K562 (cell line): ENCODE measurements around the gene KLHL18. TPM values are rescaled to one million over a fixed set of nuclear protein-coding genes. Genes with fewer than 3 reads are reported as not detected.

ENCODE experiments used
- HMGN3 ChIP-seq: IDR thresholded peaks from 2 replicates; pipeline ENCODE4 v1.6.1; 2011; ENCODE audit warnings: borderline replicate concordance, low read depth, mild to moderate bottlenecking, mixed read lengths, low read length; ENCODE audit not compliant: insufficient read length; ENCODE audit errors: extremely low read depth
- SMARCA5 ChIP-seq: fragments of 450-650 bp; IDR thresholded peaks from 2 replicates; pipeline ENCODE4 v1.6.1; 2016
- SMARCE1 ChIP-seq: fragments of 450-650 bp; IDR thresholded peaks from 2 replicates; pipeline ENCODE4 v1.7.1; 2016; ENCODE audit warnings: mild to moderate bottlenecking
- SPI1 ChIP-seq: IDR thresholded peaks from 2 replicates; pipeline ENCODE4 v1.6.1; 2011; ENCODE audit warnings: low read depth, low read length, control low read depth, borderline replicate concordance
- YY1 ChIP-seq, 3 experiments: IDR thresholded peaks; 2 replicates each; pipeline ENCODE4 v1.6.1; 2011; ENCODE audit warnings: low read length in 2 of 3, mild to moderate bottlenecking in 2 of 3, moderate library complexity in 2 of 3, borderline replicate concordance in 1 of 3, control low read depth in 1 of 3, low read depth in 1 of 3; ENCODE audit not compliant: insufficient read depth in 3 of 3, insufficient replicate concordance in 2 of 3, control insufficient read depth in 1 of 3, insufficient read length in 1 of 3; ENCODE audit errors: extremely low read depth in 1 of 3
- ZNF121 ChIP-seq: sonication (generic); formaldehyde crosslinking; conservative IDR thresholded peaks from 2 replicates; pipeline ENCODE4 v1.8.0; 2022; ENCODE audit warnings: missing genetic modification reagents
- ZNF778 ChIP-seq: fragments of 450-650 bp; formaldehyde crosslinking; IDR thresholded peaks from 2 replicates; pipeline ENCODE4 v1.4.0; 2020; ENCODE audit warnings: mild to moderate bottlenecking, moderate library complexity
- polyA plus RNA-seq, 8 experiments: library from polyadenylated mRNA; depleted of rRNA in 4 of 8; stranded (reverse) in 5 of 8; unstranded in 3 of 8; fragments of >200 nt; fragmentation: Nextera tagmentation in 2 of 8; fragmentation: Illumina TruSeq in 1 of 8; extraction: Ambion mirVana in 2 of 8; extraction: Trizol in 1 of 8; gene quantifications; 2 replicates each; pipeline versions ENCODE4 v1.2.1 to v1.2.3, GENCODE V29; 2011 to 2014; ENCODE audit warnings: inconsistent platforms in 1 of 8, missing spikeins in 1 of 8
- total RNA-seq, 7 experiments: library from RNA; depleted of rRNA in 6 of 7; stranded (reverse); fragments of >200 nt in 6 of 7; fragmentation: Illumina TruSeq in 2 of 7; extraction: Trizol in 2 of 7; gene quantifications; 2 replicates each; pipeline versions ENCODE4 v1.2.1 to v1.2.3, GENCODE V29; 2011 to 2021; ENCODE audit warnings: low replicate concordance in 1 of 7
- TF ChIP-seq, protein P1 (sequence below): fragments of 200-600 bp; sonication (generic); IDR thresholded peaks from one replicate; pipeline ENCODE4 v1.6.1; 2012; ENCODE audit warnings: mild to moderate bottlenecking, low read depth, low read length, inconsistent platforms
- TF ChIP-seq, protein P2 (sequence below): sonication (generic); formaldehyde crosslinking; IDR thresholded peaks from 2 replicates; pipeline ENCODE4 v1.8.0; 2022; ENCODE audit warnings: mild to moderate bottlenecking, missing genetic modification reagents
- TF ChIP-seq, protein P3 (sequence below): IDR thresholded peaks from 3 replicates; pipeline ENCODE4 v1.6.1; 2011; ENCODE audit warnings: borderline replicate concordance, mild to moderate bottlenecking; ENCODE audit not compliant: insufficient read length, insufficient read depth
- TF ChIP-seq, protein P4 (sequence below): fragments of 250-450 bp; sonication (Bioruptor Pico); IDR thresholded peaks from 2 replicates; pipeline ENCODE4 v1.8.0; 2022; ENCODE audit warnings: moderate library complexity, mild to moderate bottlenecking, inconsistent platforms

Gene KLHL18
- total and polyA plus RNA-seq, 9 of the 15 experiments (the other 6 are each of a cell fraction or from before 2014, with no cell fraction given), result 26.7 to 97.5 (median 48.7) TPM

DNA sequence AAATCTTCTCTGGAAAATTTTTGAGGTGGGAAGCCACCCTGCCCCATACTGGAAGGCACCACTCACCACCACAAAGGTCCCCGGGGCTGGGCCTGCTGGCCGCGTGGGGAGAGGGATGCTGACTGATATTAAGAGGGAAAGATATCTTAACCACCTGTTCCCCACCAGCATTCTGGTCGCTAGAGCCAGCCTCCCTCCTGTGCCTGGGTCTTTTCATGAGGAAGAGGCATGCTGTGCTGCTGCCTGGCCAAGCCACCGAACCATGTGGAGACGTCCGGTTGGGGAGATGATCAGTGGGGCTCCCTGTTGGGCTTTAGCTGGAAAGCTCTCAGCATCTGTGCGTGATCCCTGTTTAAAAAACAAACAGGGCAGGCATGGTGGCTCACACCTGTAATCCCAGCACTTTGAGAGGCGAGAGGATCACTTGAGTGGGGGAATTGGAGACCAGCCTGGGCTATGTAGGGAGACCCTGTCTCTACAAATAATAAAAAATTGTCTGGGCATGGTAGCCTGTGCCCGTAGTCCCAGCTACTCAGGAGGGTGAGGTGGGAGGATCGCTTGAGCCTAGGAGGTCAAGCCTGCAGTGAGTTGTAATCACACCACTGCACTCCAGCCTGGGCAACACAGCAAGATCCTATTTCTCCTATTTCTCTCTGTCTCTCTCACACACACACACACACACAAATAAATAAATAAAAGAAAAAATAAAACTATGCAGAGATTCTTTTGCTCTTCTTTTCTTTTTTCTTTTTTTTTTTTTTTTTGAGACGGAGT, 1.0 kb downstream of the KLHL18 start (continued):
- TF ChIP-seq YY1 (IDR thresholded peaks at IDR 0.05; ENCODE audit: borderline replicate concordance in 1 of 3, control insufficient read depth in 1 of 3, extremely low read depth in 1 of 3, insufficient read depth in 3 of 3, insufficient read length in 1 of 3, insufficient replicate concordance in 2 of 3, low read depth in 1 of 3, low read length in 2 of 3), result peak in 1 of 3 experiments; percentile 2
- TF ChIP-seq, protein P1, sequence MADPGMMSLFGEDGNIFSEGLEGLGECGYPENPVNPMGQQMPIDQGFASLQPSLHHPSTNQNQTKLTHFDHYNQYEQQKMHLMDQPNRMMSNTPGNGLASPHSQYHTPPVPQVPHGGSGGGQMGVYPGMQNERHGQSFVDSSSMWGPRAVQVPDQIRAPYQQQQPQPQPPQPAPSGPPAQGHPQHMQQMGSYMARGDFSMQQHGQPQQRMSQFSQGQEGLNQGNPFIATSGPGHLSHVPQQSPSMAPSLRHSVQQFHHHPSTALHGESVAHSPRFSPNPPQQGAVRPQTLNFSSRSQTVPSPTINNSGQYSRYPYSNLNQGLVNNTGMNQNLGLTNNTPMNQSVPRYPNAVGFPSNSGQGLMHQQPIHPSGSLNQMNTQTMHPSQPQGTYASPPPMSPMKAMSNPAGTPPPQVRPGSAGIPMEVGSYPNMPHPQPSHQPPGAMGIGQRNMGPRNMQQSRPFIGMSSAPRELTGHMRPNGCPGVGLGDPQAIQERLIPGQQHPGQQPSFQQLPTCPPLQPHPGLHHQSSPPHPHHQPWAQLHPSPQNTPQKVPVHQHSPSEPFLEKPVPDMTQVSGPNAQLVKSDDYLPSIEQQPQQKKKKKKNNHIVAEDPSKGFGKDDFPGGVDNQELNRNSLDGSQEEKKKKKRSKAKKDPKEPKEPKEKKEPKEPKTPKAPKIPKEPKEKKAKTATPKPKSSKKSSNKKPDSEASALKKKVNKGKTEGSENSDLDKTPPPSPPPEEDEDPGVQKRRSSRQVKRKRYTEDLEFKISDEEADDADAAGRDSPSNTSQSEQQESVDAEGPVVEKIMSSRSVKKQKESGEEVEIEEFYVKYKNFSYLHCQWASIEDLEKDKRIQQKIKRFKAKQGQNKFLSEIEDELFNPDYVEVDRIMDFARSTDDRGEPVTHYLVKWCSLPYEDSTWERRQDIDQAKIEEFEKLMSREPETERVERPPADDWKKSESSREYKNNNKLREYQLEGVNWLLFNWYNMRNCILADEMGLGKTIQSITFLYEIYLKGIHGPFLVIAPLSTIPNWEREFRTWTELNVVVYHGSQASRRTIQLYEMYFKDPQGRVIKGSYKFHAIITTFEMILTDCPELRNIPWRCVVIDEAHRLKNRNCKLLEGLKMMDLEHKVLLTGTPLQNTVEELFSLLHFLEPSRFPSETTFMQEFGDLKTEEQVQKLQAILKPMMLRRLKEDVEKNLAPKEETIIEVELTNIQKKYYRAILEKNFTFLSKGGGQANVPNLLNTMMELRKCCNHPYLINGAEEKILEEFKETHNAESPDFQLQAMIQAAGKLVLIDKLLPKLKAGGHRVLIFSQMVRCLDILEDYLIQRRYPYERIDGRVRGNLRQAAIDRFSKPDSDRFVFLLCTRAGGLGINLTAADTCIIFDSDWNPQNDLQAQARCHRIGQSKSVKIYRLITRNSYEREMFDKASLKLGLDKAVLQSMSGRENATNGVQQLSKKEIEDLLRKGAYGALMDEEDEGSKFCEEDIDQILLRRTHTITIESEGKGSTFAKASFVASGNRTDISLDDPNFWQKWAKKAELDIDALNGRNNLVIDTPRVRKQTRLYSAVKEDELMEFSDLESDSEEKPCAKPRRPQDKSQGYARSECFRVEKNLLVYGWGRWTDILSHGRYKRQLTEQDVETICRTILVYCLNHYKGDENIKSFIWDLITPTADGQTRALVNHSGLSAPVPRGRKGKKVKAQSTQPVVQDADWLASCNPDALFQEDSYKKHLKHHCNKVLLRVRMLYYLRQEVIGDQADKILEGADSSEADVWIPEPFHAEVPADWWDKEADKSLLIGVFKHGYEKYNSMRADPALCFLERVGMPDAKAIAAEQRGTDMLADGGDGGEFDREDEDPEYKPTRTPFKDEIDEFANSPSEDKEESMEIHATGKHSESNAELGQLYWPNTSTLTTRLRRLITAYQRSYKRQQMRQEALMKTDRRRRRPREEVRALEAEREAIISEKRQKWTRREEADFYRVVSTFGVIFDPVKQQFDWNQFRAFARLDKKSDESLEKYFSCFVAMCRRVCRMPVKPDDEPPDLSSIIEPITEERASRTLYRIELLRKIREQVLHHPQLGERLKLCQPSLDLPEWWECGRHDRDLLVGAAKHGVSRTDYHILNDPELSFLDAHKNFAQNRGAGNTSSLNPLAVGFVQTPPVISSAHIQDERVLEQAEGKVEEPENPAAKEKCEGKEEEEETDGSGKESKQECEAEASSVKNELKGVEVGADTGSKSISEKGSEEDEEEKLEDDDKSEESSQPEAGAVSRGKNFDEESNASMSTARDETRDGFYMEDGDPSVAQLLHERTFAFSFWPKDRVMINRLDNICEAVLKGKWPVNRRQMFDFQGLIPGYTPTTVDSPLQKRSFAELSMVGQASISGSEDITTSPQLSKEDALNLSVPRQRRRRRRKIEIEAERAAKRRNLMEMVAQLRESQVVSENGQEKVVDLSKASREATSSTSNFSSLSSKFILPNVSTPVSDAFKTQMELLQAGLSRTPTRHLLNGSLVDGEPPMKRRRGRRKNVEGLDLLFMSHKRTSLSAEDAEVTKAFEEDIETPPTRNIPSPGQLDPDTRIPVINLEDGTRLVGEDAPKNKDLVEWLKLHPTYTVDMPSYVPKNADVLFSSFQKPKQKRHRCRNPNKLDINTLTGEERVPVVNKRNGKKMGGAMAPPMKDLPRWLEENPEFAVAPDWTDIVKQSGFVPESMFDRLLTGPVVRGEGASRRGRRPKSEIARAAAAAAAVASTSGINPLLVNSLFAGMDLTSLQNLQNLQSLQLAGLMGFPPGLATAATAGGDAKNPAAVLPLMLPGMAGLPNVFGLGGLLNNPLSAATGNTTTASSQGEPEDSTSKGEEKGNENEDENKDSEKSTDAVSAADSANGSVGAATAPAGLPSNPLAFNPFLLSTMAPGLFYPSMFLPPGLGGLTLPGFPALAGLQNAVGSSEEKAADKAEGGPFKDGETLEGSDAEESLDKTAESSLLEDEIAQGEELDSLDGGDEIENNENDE, result no peak
- TF ChIP-seq, protein P2, sequence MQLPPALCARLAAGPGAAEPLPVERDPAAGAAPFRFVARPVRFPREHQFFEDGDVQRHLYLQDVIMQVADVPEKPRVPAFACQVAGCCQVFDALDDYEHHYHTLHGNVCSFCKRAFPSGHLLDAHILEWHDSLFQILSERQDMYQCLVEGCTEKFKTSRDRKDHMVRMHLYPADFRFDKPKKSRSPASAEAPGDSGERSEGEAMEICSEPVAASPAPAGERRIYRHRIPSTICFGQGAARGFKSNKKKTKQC (CRISPR knock-in tag), result 0 out of 2 replicates have a peak, but pooled peaks have one; percentile 14
- TF ChIP-seq, protein P3, sequence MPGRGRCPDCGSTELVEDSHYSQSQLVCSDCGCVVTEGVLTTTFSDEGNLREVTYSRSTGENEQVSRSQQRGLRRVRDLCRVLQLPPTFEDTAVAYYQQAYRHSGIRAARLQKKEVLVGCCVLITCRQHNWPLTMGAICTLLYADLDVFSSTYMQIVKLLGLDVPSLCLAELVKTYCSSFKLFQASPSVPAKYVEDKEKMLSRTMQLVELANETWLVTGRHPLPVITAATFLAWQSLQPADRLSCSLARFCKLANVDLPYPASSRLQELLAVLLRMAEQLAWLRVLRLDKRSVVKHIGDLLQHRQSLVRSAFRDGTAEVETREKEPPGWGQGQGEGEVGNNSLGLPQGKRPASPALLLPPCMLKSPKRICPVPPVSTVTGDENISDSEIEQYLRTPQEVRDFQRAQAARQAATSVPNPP, result no peak
- TF ChIP-seq HMGN3, result no peak
- TF ChIP-seq, protein P4, sequence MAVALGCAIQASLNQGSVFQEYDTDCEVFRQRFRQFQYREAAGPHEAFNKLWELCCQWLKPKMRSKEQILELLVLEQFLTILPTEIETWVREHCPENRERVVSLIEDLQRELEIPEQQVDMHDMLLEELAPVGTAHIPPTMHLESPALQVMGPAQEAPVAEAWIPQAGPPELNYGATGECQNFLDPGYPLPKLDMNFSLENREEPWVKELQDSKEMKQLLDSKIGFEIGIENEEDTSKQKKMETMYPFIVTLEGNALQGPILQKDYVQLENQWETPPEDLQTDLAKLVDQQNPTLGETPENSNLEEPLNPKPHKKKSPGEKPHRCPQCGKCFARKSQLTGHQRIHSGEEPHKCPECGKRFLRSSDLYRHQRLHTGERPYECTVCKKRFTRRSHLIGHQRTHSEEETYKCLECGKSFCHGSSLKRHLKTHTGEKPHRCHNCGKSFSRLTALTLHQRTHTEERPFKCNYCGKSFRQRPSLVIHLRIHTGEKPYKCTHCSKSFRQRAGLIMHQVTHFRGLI, result no peak
- 0 out of 2 replicates have a peak, but pooled peaks have one; percentile 6 for TF ChIP-seq SPI1
- TF ChIP-seq SMARCA5, result peak; percentile 44; the same call in 1 of the 2 replicates
- no peak for TF ChIP-seq SMARCE1
- peak; percentile 99 for TF ChIP-seq ZNF121 (CRISPR knock-in tag)
- TF ChIP-seq ZNF778, result no peak
